Fibroblast of peridontal ligament (primary cell): ENCODE measurements around the gene FAM219A.
A peak's percentile ranks its signal among the peaks of the same experiment; 100 is the strongest.

Experiments
- DNase-seq: peaks from one replicate; pipeline ENCODE4 v3.0.0-alpha.2; 2010; ENCODE audit errors: extremely low read depth

Gene FAM219A

GRCh38 chr9:34458013-34458958 is at the start of gene FAM219A, which contains the start of gene DNAI1:
Gene FAM219A, minus strand, starts transcription at chr9:34458570. Its CDS starts 307 bp downstream, at chr9:34458263.
Gene DNAI1, plus strand, starts transcription at chr9:34458805. Its CDS starts 201 bp downstream, at chr9:34459006.
- DNase-seq = peak; percentile 95

- DNase-seq = no peak
Observed at GRCh38 chr9:34507966-34508365, 49.6 kb upstream of the FAM219A start.

- no peak for DNase-seq
Observed at GRCh38 chr9:34507556-34507955, 49.2 kb upstream of the FAM219A start.

GRCh38 chr9:34506623-34507022 is 48.3 kb upstream of the FAM219A start:
- no peak for DNase-seq

GRCh38 chr9:34505370-34506120 is 47.2 kb upstream of the FAM219A start:
- no peak for DNase-seq

GRCh38 chr9:34503406-34503805 is 45.0 kb upstream of the FAM219A start:
- no peak for DNase-seq

- no peak for DNase-seq
Observed at GRCh38 chr9:34502891-34503290, 44.5 kb upstream of the FAM219A start.

GRCh38 chr9:34502471-34502870 is 44.1 kb upstream of the FAM219A start:
- no peak for DNase-seq

- peak; percentile 67 for DNase-seq
Observed at GRCh38 chr9:34501889-34502425, 43.6 kb upstream of the FAM219A start.

GRCh38 chr9:34501372-34501771 is 43.0 kb upstream of the FAM219A start:
- DNase-seq = no peak

- DNase-seq = peak; percentile 38
Observed at GRCh38 chr9:34500623-34501267, 42.4 kb upstream of the FAM219A start.

GRCh38 chr9:34499076-34499475 is 40.7 kb upstream of the FAM219A start:
- no peak for DNase-seq

GRCh38 chr9:34498553-34498952 is 40.2 kb upstream of the FAM219A start:
- no peak for DNase-seq

GRCh38 chr9:34496149-34496712 is 37.9 kb upstream of the FAM219A start:
- no peak for DNase-seq

- DNase-seq = peak; percentile 51
Observed at GRCh38 chr9:34493972-34494535, 35.7 kb upstream of the FAM219A start.

- no peak for DNase-seq
Observed at GRCh38 chr9:34492051-34492450, 33.7 kb upstream of the FAM219A start.

- DNase-seq = no peak
Observed at GRCh38 chr9:34491596-34491995, 33.2 kb upstream of the FAM219A start.

GRCh38 chr9:34490760-34491159 is 32.4 kb upstream of the FAM219A start:
- no peak for DNase-seq

GRCh38 chr9:34490360-34490759 is 32.0 kb upstream of the FAM219A start:
- DNase-seq = no peak

GRCh38 chr9:34486572-34486971 is 28.2 kb upstream of the FAM219A start:
- no peak for DNase-seq

- DNase-seq = no peak
Observed at GRCh38 chr9:34485822-34486221, 27.5 kb upstream of the FAM219A start.
